NOMO-1 (cell line): ENCODE measurements around the gene SH3BP4.
"Not testable (repeated sequence)": the region's sequence is repeated elsewhere in the genome, so short reads cannot be mapped to it uniquely, and the experiment has no call there.

Experiments
- DNase-seq, 2 experiments: peaks; one replicate each; lab custom pipeline; 2025; ENCODE audit not compliant: unreplicated experiment in 2 of 2; lab: John Stamatoyannopoulos, UW

Gene SH3BP4

GRCh38 chr2:235051436-235052260 lies 99.8 kb downstream of the SH3BP4 start:
- peak in 1 of 2 experiments; percentile 30 for DNase-seq

- DNase-seq, result no peak
Measured at GRCh38 chr2:235052514-235053354, 100.9 kb downstream of the SH3BP4 start.

- DNase-seq, result no peak
Measured at GRCh38 chr2:235053651-235054050, 101.8 kb downstream of the SH3BP4 start.

GRCh38 chr2:235054475-235054874 lies 102.7 kb downstream of the SH3BP4 start:
- DNase-seq, result no peak

- DNase-seq, result peak in 1 of 2 experiments; percentile 46
Measured at GRCh38 chr2:235054919-235055318, 103.1 kb downstream of the SH3BP4 start.

GRCh38 chr2:235055891-235056516 lies 104.2 kb downstream of the SH3BP4 start:
- no peak for DNase-seq

- DNase-seq, result no peak
Measured at GRCh38 chr2:235056768-235057167, 105.0 kb downstream of the SH3BP4 start.

- not testable (repeated sequence) for DNase-seq
Measured at GRCh38 chr2:235057616-235058015, 105.8 kb downstream of the SH3BP4 start.

- no peak for DNase-seq
Measured at GRCh38 chr2:235059161-235059560, 107.3 kb downstream of the SH3BP4 start.

GRCh38 chr2:235061656-235062055 lies 109.8 kb downstream of the SH3BP4 start:
- no peak for DNase-seq

- no peak for DNase-seq
Measured at GRCh38 chr2:235063471-235063961, 111.7 kb downstream of the SH3BP4 start.

GRCh38 chr2:235064976-235065375 lies 113.2 kb downstream of the SH3BP4 start:
- DNase-seq, result no peak

GRCh38 chr2:235066490-235066889 lies 114.7 kb downstream of the SH3BP4 start:
- no peak for DNase-seq

GRCh38 chr2:235066895-235067294 lies 115.1 kb downstream of the SH3BP4 start:
- DNase-seq, result no peak

- no peak for DNase-seq
Measured at GRCh38 chr2:235068701-235069100, 116.9 kb downstream of the SH3BP4 start.

GRCh38 chr2:235070063-235070706 lies 118.4 kb downstream of the SH3BP4 start:
- no peak for DNase-seq

GRCh38 chr2:235073868-235074413 lies 122.1 kb downstream of the SH3BP4 start:
- no peak for DNase-seq

- no peak for DNase-seq
Measured at GRCh38 chr2:235077046-235077445, 125.2 kb downstream of the SH3BP4 start.

GRCh38 chr2:235078182-235078581 lies 126.4 kb downstream of the SH3BP4 start:
- DNase-seq, result no peak

- DNase-seq, result no peak
Measured at GRCh38 chr2:235078914-235079472, 127.2 kb downstream of the SH3BP4 start.
